T-helper 2 cell treated with Interferon-gamma antibody and Interleukin-4, amounts not matched to agents 5 μg/mL and 100 μg/mL, for 36 hours (primary cell): ENCODE measurements around the gene STEAP1B.
"Not testable (repeated sequence)": the region's sequence is repeated elsewhere in the genome, so short reads cannot be mapped to it uniquely, and the experiment has no call there.

Experiments used
- DNase-seq: peaks from one replicate; pipeline ENCODE4 v3.0.0; 2021; ENCODE audit warnings: low spot score
- H3K27ac Mint-ChIP-seq: one replicate; pipeline ENCODE4 v1.8.0; 2021; ENCODE audit warnings: mild to moderate bottlenecking, mixed read lengths
- H3K27me3 Mint-ChIP-seq: one replicate; pipeline ENCODE4 v1.8.0; 2021; ENCODE audit warnings: low read depth, mixed read lengths
- H3K36me3 Mint-ChIP-seq: one replicate; pipeline ENCODE4 v1.8.0; 2021; ENCODE audit warnings: low read depth, mixed read lengths
- H3K4me1 Mint-ChIP-seq: one replicate; pipeline ENCODE4 v1.8.0; 2021; ENCODE audit warnings: low read depth, mixed read lengths
- H3K4me3 Mint-ChIP-seq: one replicate; pipeline ENCODE4 v1.8.0; 2022; ENCODE audit warnings: mild to moderate bottlenecking, moderate library complexity, mixed read lengths
- H3K9me3 Mint-ChIP-seq: one replicate; pipeline ENCODE4 v1.8.0; 2021; ENCODE audit warnings: mixed read lengths

The STEAP1B gene

DNA sequence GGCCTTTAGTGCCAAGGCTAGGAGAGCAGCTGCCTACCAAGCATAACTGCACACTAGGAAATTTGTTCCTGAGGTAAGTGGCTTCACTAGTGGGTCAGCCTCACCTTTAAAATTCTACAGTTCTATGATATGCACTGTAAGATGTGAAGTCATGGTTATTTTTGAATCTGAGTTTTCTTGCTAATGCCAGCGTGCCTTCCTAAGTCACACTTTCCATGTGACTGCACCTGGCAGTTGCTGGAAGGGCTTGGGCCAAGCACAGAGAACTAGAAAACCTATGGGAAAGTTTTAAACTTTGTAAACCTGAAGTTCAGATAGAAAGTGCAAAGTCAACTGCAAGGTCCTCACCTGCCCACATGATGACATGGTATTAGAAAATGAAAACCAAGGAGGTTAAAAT, 42.5 kb downstream of the STEAP1B start:
- DNase-seq = no peak
- H3K4me1 Mint-ChIP-seq = peaks cover 5% of the 10 kb centered on the region
- H3K9me3 Mint-ChIP-seq = no peaks in the 10 kb centered on the region
- no peak overlapping the region for H3K27ac Mint-ChIP-seq
- no peaks in the 10 kb centered on the region for H3K36me3 Mint-ChIP-seq
- H3K27me3 Mint-ChIP-seq = peaks cover 30% of the 10 kb centered on the region
- H3K4me3 Mint-ChIP-seq = no peak overlapping the region

DNA sequence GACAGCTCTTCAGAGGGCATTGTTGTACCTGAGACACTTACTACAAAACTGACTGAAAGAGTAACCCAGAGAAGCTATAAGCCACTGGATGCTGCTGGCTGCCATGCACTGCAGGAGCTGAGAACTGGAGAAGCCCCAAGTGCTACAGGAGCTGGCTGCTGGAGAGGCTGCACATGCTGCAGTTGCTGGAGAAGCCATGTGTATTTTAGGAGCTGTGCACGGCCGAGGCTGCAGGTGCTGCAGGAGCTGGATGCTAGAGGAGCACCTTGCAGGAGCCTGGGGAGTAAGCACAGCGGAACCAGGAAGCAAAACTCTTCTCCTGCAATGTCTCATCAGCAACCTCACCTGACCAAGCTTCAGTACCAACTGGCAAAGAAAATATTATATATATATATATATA, 45.5 kb downstream of the STEAP1B start:
- Mint-ChIP-seq H3K4me1 (peaks cover 12% of the 10 kb centered on the region), H3K4me3 (no peak overlapping the region), H3K27ac (no peak overlapping the region), H3K36me3 (no peaks in the 10 kb centered on the region), H3K27me3 (peaks cover 54% of the 10 kb centered on the region), H3K9me3 (no peaks in the 10 kb centered on the region)
- DNase-seq = no peak

DNA sequence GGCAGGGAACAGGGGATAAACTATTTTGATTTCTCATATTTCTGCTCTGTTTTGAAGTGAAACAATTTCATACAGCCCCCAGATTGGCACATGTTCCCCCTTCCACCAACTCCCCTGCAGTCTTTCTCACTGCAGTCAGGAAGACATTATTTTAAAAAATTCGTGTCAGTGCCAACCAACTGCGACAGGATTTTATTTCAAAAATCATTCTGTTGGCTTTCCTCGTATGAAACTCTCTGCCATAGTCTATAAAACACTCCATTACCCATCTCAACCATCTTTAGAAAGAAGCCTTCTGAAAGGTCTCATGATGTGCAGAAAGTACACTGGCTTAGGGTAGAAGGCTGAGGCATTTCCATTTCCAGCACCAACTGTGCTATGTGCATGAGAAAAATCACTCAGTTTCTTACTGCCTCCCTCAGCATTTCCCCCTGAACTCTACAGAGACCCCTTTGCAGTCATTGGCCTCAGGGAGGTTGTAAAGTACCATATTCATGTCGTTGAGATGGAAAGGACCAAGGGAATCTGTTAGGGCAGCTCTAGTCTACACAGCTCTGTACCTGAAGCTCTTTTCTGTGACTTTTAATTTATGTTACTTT, 46.9 kb downstream of the STEAP1B start:
- Mint-ChIP-seq H3K27ac (no peak overlapping the region), H3K9me3 (no peaks in the 10 kb centered on the region), H3K27me3 (peaks cover 60% of the 10 kb centered on the region)

DNA sequence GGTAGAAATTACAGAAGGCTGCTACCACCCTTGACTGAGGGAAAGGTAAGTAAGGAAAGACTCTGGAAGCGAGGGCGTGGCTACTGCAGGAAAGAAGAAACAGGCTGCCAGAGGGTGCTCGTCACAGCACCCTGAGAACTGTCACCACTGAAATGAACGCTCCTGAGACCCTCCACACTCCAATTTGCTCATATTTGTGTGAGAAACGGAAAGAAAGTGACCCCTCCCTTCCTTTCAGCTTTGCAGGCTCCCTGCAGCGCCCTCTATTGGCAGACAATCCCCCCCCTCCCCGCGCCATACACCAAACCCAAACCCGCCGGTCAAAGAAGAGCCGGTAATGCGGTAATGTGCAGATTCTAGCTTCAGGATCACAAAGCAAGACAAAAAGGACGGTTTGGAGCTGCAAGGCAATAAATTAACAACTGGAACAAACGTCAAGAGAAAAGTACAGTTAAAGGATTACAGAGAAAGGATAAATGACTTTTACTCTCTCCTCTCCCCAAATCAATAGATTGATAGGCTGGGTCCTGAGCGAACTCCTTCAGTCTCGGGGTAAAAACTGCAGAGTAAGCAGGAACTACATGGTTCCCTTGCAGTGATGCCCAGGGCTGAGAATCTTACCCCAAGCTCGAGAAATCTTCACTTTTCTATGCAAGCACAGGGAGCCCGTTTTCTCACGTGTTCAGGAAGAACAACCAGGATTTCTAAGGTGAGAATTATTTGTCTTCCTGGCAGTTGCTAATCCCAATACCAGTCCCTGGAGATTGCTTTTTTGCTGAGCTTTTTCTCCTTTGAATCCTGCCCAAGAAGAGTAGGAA, 47.6 kb downstream of the STEAP1B start:
- DNase-seq = peak; percentile 35
- peak overlapping the region; percentile 50 for H3K4me3 Mint-ChIP-seq
- H3K36me3 Mint-ChIP-seq = no peaks in the 10 kb centered on the region
- H3K9me3 Mint-ChIP-seq = no peaks in the 10 kb centered on the region
- H3K27ac Mint-ChIP-seq = no peak overlapping the region
- peaks cover 15% of the 10 kb centered on the region for H3K4me1 Mint-ChIP-seq
- H3K27me3 Mint-ChIP-seq = peaks cover 60% of the 10 kb centered on the region

More for the DNA sequence above, 46.9 kb downstream of the STEAP1B start:
- Mint-ChIP-seq H3K4me3 (no peak overlapping the region), H3K36me3 (no peaks in the 10 kb centered on the region), H3K4me1 (peaks cover 13% of the 10 kb centered on the region)
- DNase-seq = no peak

DNA sequence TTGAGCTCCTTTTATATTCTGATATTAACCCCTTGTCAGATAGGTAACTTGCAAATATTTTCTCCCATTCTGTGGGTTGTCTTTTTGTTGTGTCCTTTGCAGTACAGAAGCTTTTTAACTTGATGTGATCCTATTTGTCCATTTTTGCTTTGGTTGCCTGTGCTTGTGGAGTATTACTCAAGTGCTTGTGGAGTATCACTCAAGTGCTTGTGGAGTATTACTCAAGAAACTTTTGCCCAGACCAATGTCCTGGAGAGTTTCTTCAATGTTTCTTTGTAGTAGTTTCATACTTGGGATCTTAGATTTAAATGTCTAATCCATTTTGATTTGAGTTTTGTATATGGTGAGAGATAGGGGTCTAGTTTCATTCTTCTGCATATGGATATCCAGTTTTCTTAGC, 50.0 kb downstream of the STEAP1B start:
- H3K4me3 Mint-ChIP-seq, H3K27ac Mint-ChIP-seq, DNase-seq, H3K9me3 Mint-ChIP-seq, H3K36me3 Mint-ChIP-seq: not testable (repeated sequence)
- H3K27me3 Mint-ChIP-seq = peaks cover 49% of the 10 kb centered on the region
- H3K4me1 Mint-ChIP-seq = peaks cover 20% of the 10 kb centered on the region

DNA sequence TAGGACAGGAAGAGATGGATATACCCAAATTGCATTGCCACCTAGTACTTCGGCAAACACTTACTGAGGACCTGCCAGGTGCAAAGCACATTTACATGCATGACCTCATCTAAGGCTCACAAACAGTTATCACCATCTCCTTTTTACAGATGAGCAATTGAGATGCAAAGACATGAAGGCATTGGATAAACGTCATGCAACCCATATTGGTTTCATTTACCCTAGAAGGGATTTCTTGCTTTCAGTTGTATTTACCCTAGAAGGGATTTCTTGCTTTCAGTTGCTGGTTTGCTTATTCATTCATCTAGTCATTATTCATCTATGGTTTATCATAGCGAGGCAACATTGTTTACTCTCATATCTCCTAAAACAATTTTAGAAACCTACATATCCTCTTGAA, 52.2 kb downstream of the STEAP1B start:
- DNase-seq = peak; percentile 24
- Mint-ChIP-seq H3K27me3 (peaks cover 33% of the 10 kb centered on the region), H3K9me3 (no peaks in the 10 kb centered on the region), H3K4me3 (no peak overlapping the region), H3K27ac (no peak overlapping the region), H3K36me3 (no peaks in the 10 kb centered on the region), H3K4me1 (peaks cover 25% of the 10 kb centered on the region)

DNA sequence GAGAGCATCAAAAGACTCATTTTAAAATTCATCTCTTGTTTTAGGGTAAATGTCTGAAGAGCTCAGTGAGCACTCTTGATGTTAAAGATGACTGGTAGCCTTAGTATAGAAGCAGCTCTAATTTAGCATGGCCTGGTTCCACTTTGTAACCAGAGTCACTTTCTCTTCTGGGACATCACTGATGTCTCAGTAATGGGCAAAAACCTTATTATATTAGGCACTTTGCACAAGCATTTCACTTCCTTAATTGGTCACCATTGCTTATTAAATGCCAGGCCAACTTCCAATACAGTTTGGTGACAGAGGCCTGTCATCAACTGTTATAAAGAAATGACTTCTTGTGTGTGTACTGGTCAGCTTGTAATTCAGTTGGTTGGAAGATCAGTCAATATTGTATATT, 53.0 kb downstream of the STEAP1B start:
- Mint-ChIP-seq H3K36me3 (no peaks in the 10 kb centered on the region), H3K9me3 (no peaks in the 10 kb centered on the region), H3K27me3 (peaks cover 25% of the 10 kb centered on the region), H3K27ac (no peak overlapping the region), H3K4me3 (no peak overlapping the region), H3K4me1 (peaks cover 19% of the 10 kb centered on the region)
- no peak for DNase-seq

DNA sequence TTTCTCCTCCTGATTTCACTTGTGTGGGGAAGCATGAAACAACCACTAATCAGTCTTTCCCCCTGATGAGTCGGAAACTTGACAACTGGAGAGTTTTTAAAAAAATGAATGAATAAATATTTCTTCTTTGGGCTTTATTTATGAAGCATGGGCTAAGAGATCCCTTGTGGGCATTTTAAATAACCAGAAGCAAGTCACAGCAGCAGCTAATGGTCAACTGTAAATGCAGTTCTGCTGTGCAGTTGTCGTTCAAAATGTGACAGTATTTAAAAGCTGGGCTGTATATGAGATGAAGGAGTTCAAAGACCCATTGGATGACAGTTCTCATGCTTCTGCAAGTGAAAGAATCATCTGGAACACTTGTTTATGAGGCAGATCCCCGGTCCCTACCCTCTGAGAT, 54.1 kb downstream of the STEAP1B start:
- H3K9me3 Mint-ChIP-seq = no peaks in the 10 kb centered on the region
- H3K4me3 Mint-ChIP-seq = no peak overlapping the region
- no peak overlapping the region for H3K27ac Mint-ChIP-seq
- H3K4me1 Mint-ChIP-seq = peaks cover 15% of the 10 kb centered on the region
- peaks cover 19% of the 10 kb centered on the region for H3K27me3 Mint-ChIP-seq
- no peaks in the 10 kb centered on the region for H3K36me3 Mint-ChIP-seq
- no peak for DNase-seq

DNA sequence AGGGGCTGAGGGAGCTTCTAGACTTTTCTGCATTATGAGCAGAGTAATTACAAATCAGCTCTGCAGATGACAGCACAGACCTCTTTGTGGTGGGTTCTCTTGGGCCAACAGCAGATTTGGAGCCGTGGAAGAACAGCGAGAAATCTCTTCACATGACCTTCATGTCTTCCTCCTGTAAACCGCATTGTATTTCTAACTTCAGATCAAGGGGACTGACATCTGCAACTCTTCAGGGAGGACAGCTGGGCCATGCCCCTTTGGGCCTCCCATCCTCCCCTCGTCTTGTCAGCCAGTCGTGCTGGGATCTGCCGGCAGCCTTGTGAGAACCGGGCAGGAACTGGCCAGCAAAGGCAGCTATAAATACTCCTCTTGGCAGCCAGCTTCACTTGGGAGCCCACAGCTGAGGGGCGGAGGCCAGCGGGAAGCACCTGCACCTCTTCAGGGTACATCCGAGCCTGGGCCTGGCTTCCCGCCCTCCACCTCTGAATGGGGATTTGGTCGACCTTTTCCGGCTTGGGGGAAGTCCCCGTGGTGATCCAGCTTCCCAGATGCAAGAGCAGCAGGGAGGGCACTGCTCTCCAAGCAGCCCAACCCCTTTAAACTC, 54.7 kb downstream of the STEAP1B start:
- Mint-ChIP-seq H3K4me3 (no peak overlapping the region), H3K27me3 (peaks cover 16% of the 10 kb centered on the region), H3K4me1 (peaks cover 15% of the 10 kb centered on the region), H3K27ac (no peak overlapping the region), H3K9me3 (no peaks in the 10 kb centered on the region), H3K36me3 (no peaks in the 10 kb centered on the region)
- no peak for DNase-seq

DNA sequence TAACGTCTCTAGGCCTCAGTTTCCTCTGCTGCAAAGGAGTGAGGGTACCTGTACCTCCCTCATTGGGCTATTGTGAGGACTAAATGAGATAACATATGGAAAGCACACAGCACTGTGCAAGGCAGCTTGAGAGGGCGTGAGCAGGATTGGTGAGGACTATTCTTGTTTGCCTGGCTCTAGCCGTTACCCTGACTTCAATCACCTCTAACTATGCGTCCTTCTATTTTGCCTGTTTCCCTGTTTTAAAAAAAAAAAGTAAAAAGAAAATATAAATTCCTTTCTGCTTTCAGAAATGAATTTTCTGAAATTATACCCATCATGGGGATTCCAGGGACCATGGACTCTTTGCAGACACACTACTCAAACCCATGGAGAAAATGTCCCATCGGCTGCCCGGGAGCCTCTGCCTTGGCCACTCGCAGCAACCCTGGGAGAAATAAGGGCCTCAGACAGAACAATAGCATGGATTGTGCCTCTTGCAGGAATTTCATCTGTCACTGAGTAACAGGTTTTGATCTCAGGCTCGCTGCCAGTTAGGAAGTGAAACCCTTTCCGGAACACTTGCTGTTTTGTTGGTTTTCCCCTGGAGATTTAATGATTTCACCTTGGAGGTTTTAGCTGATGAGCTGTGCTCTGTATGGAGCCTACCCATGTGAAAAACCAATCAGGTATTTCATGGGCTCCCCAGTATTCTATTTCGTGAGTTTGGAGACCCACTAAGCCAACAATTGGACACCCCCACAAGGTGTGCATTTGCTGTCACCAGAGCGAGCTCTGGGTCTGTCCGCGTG, 55.6 kb downstream of the STEAP1B start:
- no peak overlapping the region for H3K4me3 Mint-ChIP-seq
- DNase-seq = no peak
- no peak overlapping the region for H3K27ac Mint-ChIP-seq
- peaks cover 13% of the 10 kb centered on the region for H3K27me3 Mint-ChIP-seq
- H3K4me1 Mint-ChIP-seq = peaks cover 15% of the 10 kb centered on the region
- no peaks in the 10 kb centered on the region for H3K36me3 Mint-ChIP-seq
- no peaks in the 10 kb centered on the region for H3K9me3 Mint-ChIP-seq

DNA sequence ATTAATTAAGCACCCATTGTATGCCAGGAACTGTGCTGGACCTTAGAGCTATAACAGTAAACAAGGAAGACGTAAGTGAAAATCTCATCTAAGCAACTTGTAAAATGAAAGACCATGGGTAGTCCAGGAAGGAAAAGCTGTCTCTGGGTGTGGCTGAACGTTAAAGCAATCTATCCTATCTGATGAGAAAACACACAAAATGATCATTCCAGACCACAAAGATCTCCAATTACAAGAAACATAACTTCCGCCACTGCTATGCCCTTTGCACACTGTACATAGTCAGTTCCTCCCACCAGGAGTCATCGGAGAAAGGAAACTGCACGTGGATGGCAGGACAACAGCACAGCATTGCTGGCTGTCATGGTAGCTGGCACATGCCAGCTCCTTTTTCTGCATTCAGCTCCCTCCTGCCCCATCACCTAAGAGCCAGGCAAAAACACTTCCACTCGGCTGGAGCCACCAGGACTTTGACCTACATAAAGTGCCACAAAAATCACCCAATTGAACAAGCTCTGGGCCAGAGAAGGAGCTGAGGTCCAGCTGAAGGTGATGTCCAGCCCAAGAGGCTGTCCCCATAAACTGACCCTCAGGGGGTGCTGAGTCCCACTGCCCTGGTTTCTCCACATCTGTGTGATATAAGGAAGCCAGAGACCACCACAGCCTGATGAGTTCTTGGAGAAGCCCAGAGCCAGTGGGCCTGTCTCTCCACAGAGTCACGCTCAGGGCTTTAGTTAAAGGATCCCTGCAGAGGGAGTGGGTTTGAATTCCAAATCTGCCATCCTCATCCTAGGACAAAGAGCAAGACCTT, 56.4 kb downstream of the STEAP1B start:
- H3K27me3 Mint-ChIP-seq = peaks cover 9% of the 10 kb centered on the region
- peaks cover 15% of the 10 kb centered on the region for H3K4me1 Mint-ChIP-seq
- no peaks in the 10 kb centered on the region for H3K9me3 Mint-ChIP-seq
- no peak for DNase-seq
- H3K4me3 Mint-ChIP-seq = no peak overlapping the region
- no peaks in the 10 kb centered on the region for H3K36me3 Mint-ChIP-seq
- no peak overlapping the region for H3K27ac Mint-ChIP-seq

DNA sequence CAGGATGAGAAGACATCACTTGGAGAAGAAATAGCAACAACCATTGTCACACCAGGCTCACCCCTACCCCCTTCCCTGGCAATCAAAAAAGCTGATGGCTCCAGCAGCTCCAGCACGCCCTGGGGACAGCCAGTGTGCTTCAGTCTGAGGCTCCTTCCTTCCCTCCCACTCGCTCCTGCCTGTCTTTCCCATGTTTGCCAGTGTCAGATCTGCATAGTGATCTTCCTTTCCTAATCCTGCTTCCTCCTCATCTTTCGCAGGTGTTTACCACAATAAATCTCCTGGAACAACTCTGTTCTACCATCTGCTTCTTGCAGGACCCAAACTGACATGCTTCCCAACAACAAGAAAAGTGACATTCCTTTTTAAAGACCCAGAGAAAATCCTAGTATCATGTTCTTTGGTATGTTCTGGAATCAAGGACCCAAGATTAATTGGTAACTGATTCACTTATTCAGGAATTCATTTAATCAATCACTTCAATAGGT, 57.1 kb downstream of the STEAP1B start:
- H3K4me3 Mint-ChIP-seq = no peak overlapping the region
- no peaks in the 10 kb centered on the region for H3K36me3 Mint-ChIP-seq
- H3K27me3 Mint-ChIP-seq = peaks cover 14% of the 10 kb centered on the region
- no peak overlapping the region for H3K27ac Mint-ChIP-seq
- peaks cover 14% of the 10 kb centered on the region for H3K4me1 Mint-ChIP-seq
- H3K9me3 Mint-ChIP-seq = no peaks in the 10 kb centered on the region
- DNase-seq = no peak

DNA sequence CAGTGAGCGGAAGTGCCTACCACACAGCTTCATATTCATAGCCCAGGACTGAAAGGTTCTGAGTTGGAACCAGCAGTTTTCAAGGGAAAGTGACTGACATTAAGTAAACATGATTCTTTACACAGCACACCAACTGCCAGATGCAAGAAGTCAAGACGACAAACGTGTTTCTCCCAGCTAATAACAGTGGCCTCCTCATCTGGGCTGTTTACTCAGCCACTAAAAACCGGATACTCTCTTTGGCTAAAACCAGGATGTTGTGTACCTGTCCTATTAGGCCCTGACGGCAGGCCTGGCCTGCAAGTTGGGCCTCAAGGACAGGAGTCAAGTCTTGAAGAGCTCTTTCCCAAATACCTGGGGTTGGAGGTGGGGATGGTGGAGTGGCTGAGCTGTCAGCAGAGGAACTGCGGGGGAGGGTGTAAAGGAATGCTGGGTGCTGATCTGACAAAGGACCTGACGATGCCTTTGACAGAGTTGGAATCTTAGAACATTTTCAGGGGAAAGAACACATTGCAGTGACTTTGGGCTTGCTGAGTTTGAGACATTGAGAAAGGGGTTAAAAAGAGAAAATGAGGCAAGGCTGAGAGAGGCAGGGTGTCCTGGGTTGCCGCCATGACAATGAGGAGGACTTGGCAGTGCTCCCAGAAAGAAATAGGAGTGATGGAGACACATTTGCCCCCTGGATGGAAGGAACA, 57.7 kb downstream of the STEAP1B start:
- no peak for DNase-seq
- Mint-ChIP-seq H3K9me3 (no peaks in the 10 kb centered on the region), H3K4me3 (no peak overlapping the region), H3K27ac (no peak overlapping the region), H3K36me3 (no peaks in the 10 kb centered on the region), H3K4me1 (peaks cover 12% of the 10 kb centered on the region), H3K27me3 (peaks cover 18% of the 10 kb centered on the region)
